GM21381 (cell line): Measurements from ENCODE around the gene PSMA2.
"Not testable (repeated sequence)": the region's sequence is repeated elsewhere in the genome, so short reads cannot be mapped to it uniquely, and the experiment has no call there.

Experiments
- ATAC-seq: cut with Tn5 transposase; IDR thresholded peaks from one replicate; pipeline ENCODE4 v1.9.1; 2021; ENCODE audit warnings: mild to moderate bottlenecking, moderate library complexity; ENCODE audit not compliant: unreplicated experiment

The PSMA2 gene

DNA sequence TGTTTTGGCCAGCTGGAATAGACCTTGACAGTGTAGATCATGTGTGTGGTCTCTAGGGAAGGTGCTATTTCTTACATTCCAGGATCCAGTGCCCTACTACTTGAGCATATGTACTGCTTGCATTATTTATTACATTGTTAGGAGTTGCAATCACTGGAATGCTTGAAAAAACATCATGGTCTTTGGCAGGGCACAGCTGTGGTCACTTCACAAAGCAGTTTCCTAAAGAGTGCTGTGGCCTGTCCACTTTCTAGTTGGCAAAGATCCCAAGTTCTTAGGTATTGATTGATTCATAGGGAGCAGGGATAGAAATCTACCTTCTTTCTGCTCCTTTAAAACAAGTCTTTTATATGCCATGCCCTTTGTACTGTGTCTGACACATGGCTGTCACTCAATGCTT lies 24.7 kb downstream of the PSMA2 start:
- no peak for ATAC-seq

DNA sequence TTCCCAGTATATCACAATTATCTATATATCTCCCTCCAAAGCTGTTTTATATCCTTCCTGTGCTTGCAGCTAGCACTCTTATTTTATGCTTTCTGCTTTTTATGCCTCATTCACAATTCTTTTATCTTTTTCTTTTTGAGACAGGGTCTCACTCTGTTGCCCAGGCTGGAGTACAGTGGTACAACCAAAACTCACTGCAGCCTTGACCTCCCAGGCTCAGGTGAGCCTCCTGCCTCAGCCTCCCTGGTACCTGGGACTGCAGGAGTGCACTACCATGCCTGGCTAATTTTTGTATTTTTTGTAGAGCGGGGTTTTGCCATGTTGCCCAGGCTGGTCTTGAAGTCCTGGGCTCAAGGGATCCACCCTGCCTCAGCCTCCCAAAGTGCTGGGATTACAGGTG lies 25.8 kb downstream of the PSMA2 start:
- ATAC-seq, result no peak

DNA sequence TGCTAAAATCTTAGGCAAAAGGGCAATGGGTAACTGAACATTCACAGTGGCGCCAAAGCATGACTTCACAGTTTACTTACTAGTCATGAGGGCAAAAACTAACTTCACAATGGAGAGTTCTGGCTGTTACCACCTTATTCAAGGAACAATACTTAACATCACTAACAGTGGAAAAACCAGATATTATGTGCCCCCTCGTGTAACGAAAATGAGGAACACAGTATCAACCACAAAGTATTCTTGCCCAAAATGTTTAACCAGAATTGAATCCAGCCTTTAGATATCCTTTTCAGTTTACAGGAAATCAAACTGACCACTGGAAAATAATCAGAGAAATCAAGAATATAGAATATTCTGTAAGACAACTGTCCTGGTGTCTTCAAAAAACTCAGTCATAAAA lies 29.6 kb downstream of the PSMA2 start:
- no peak for ATAC-seq

DNA sequence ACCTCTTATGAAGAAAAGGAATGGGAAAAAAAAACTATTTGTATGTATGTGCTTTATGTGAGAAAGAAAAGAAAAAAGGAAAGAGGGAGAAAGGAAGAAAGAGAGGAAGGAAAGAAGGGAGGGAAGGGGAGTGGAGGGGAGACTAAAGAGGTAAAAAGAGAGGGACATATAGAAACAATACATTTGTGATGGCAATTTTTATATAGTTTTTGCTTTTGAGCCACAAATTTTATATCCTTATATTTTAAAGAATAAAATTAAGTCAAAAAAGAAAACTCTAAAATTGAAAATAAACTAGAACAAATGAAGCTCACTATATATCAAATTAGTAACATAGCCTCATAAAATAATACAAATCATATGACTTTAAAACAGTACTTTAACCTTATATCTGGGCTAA lies 31.1 kb downstream of the PSMA2 start:
- no peak for ATAC-seq

DNA sequence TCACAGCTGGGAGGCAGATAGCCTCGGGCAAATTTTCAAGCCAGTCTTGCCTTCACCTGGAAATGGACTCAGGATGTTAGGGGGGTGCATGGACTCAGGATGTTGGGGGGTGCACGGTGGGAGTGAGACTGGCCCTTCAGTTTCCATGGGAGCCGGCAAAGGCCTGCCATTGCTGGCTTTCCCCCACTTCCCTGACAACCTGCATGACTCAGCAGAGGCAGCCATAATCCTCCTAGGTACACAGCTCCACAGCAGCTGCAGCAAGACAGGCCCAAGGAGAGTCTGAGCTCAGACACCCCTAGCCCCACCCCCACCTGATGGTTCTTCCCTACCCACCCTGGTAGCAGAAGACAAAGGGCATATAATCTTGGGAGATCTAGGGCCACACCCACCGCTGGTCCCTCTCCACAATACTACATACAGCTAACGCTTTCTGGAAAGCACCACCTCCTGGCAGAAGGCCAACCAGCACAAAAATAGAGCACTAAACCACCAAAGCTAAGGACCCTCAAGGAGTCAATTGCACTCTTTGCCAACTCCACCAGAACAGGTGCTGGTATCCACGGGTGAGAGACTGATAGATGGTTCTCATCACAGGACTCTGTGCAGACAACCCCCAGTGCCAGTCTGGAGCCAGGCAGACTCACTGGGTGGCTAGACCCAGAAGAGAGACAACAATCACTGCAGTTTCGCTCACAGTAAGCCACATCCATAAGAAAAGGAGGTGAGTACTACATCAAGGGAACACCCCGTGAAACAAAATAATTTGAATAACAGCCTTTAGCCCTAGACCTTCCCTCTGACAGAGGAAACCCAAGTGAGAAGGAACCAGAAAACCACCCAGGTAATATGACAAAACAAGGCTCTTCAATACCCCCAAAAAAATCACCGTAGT lies 38.4 kb downstream of the PSMA2 start:
- no peak for ATAC-seq

DNA sequence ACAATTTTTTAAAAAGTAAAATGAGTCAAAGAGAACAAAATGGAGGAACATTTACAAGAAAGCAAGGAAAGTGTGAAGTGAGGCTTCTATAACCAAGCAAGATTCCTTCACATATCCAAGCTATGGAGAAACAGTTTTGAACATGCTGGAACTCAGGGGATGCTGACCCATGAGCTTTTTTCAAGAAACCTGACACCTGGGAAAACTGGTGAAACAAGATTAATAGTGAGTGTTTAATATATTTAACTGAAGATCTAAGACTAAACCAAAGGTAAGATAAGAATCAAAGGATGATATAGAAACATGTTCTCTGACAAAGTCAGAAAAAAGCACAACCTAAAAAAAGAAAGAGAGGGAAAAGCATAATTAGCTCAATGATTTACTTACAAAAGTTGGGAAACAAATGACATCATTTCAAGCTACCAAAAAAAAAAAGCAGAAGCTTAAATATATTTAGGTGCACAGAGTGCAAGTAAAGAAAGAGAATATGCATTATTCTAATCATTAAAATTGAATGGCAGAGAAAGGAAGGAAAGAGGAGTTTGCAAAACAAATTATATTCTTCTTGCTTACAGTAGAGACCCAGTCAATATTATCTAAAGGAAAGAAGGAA lies 45.0 kb downstream of the PSMA2 start:
- ATAC-seq, result no peak

DNA sequence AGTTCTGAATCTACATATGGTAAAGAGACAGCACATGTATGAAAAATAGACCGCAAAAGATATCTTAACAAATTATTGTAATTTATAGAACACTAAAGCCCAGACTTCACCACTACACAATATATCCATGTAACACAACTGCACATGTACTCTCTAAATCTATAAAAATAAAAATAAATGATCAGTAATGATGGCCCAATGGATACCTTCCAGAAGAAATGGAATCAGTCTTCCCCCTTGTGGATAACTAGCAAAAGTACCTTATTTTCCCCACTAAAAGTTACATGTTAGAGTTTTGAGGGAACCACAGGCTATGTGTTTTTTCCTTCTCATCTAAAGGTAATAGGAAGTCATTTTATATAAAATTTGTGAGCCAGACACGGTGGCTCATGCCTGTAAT lies 45.8 kb downstream of the PSMA2 start:
- no peak for ATAC-seq

DNA sequence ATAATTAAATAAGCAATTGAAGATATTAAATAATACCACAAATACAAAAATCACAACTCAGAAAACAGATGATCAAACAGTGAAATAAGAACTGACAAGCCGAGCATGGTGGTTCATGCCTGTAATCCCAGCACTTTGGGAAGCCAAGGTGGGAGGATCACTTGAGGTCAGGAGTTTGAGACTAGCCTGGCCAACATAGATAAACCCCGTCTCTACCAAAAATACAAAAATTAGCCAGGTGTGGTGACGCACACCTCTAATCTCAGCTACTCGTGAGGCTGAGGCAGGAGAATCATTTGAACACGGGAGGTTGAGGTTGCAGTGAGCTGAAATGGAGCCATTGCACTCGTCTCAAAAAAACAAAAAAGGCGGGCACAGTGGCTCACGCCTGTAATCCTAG lies 46.8 kb downstream of the PSMA2 start:
- not testable (repeated sequence) for ATAC-seq

DNA sequence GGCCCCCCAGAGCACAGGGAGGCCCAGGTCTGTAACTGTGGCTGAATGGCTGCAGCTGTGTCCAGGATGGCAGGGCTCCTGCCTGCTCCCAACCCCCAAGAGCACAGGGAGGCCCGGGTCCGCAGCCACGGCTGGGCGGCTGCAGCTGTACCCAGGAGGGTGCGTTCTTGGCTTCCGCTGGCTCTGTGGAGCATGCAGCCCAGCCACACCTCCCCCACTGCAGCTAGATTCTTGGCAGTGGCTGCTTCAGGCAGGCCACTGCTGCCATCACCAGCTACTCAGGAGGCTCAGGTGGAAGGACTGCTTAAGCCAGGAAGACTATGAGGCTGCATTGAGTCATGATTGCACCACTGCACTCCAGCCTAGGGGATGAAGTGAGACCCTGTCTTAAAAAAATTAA lies 48.0 kb downstream of the PSMA2 start:
- no peak for ATAC-seq

DNA sequence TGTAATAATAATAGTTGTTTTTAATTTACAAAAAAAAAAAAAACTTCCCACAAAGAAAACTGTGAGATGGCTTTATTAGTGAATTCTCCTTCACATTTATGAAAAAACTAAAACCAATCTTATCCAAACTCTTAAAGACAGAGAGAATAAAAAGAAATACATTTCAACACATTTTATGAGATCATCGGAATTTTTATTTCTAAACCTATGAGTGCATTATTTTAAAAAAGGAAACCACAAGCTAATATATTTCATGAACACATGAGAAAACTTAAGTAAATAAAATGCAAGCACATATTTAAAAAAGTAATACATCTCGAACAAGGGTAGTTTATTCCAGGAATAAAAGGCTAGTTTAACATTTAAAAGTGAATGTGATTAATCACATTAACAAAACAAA lies 51.6 kb downstream of the PSMA2 start:
- ATAC-seq, result no peak

DNA sequence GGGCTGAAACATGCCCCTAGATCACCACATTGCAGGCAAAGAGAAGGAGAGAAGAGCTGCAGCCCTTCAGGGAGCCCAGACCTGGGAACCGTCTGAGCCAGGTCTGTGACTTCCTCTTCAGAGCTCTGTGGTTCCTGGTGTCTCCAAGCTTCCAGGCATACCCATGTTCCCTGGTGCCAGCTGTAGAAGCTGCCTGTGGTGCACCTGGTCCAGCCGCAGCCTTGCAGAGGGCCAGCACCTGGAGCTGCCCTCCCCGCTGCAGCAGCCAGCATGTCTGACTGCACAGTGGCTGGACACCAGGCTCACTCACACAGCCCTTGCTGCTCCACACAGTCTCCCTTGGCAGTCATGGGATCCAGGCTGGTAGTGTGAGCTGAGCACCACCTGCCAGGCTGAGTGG lies 53.7 kb downstream of the PSMA2 start:
- ATAC-seq, result no peak

DNA sequence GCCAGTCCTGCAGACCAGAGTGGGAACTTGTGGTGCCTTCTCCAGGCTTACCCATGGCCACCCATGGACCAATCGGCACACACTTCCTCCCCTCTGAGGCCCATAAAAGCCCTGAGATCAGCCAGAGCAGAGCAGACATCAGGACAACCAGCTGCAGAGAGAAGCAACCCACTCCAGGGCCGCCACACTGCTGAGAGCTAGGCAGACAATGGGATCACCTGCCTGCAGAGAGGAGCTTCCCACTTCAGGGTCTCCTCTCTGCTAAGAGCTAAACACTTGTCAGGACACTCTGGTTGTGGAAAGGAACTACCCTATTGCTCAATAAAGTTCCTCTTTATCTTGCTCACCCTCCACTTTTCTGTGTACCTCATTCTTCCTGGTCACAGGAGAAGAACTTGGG lies 54.1 kb downstream of the PSMA2 start:
- ATAC-seq, result no peak

DNA sequence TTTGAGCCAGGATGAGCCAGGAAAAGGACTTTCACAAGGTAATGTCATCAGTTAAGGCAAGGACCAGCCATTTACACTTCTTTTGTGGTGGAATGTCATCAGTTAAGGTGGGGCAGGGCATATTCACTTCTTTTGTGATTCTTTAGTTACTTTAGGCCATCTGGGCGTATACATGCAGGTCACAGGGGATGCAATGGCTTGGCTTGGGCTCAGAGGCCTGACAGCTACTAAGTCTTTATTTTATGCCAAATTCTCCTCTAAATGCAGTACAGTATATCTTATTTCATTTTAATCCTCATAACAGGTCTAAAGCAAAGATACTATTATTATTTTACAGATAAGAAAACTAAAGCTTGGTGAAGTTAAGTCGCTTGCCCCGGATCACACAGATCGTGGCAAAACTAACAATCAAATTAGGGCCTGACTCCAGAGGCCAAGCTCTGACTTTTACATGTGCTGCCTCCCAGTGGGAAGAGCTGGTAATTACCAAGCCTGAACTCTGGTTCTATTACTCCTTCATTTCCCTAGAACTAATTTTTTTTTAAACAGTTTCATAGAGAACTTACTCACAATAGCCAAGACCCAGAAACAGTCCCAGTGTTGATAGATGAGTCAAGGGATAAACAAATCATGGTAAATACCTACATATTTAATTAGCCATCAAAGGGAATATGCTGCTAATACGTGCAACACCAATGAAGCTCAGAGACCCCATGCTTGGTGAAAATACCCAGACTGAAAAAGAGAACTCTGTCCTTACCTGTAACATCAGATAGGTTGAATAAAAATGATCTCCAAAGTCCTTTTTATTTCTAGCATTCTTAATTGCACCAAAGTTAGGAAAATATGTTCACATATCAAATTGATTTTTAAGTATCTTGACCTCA lies 55.5 kb downstream of the PSMA2 start:
- ATAC-seq, result peak; percentile 91

DNA sequence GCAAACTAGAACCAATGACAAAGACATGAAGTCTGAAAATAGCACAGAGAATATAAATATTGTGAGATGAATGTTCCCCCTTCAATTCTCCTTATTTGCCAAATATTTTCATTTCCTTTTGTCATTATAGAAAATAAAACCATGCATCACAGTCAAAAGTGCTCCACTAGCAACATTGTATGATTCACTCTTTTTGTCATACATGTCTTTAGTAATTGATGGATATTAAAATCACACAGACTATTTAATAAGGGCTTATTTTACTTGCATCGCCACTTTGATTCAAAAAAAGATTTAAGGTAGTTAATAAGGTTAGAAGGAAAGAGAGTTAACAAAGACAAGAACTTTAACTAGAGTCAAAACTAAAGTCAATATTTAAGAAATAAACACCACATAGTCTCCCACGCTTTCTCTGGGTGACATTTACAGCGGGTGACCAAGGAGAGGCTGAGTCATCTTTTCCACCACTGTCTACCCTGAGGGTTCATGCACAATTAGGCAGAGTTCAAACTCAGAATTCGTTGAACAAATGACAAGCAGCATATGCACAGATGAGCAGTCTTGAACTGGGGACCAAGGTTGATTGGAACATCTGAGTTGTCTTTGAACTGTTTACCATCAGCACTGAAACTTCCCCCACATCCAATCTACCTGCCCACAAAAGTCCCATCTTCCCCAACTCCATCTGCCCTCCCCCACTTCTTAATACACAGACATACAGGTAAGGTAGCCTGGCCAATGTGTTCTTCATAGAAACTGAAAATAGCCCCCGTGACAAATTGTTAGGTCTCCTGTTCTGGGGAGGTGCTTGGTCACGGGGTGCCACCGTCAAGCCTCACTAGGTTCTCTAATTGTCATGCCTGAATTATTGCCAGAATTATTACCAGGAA lies 62.6 kb downstream of the PSMA2 start:
- peak; percentile 97 for ATAC-seq

DNA sequence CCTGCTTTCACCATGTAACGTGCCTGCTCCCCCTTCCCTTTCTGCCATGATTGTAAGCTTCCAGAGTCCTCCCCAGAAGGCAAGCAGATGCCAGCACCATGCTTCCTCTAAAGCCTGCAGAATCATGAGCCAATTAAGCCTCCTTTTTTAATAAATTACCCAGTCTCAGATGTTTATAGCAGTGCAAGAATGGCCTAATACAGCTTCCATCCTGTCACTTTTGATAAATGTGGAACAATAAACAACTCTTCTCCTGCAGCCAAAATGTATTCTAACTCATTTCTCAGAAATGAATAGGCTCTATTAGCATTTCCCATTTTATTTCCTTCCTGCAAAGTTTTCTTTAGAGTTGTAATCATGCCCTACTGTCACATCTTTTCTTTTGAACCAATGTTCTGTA lies 63.5 kb downstream of the PSMA2 start:
- ATAC-seq, result no peak
